ENCODE results near the gene C17orf114.
A peak's percentile ranks its signal among the peaks of the same experiment; 100 is the strongest.

C17orf114 gene

GRCh38 chr17:4802228-4802627 is at the start of gene C17orf114:
C17orf114 (minus strand) TSS chr17:4802328.
- in situ Hi-C loops (cut with HindIII; ENCODE audit: low pct_unique_long_range_greater_than_20kb, low sequenced_read_pairs) = no loop called here
- no peak for DNase-seq (ENCODE audit: low read depth)

- in situ Hi-C loops (cut with HindIII; ENCODE audit: low pct_unique_long_range_greater_than_20kb, low sequenced_read_pairs) = no loop called here
- no peak for DNase-seq (ENCODE audit: low read depth)
Measured at GRCh38 chr17:4851084-4851483, 49.0 kb upstream of the C17orf114 start.

- in situ Hi-C loops (cut with HindIII; ENCODE audit: low pct_unique_long_range_greater_than_20kb, low sequenced_read_pairs) = no loop called here
- no peak for DNase-seq (ENCODE audit: low read depth)
Measured at GRCh38 chr17:4850246-4850645, 48.1 kb upstream of the C17orf114 start.

- DNase-seq (ENCODE audit: low read depth) = peak; percentile 51
- in situ Hi-C loops (cut with HindIII; ENCODE audit: low pct_unique_long_range_greater_than_20kb, low sequenced_read_pairs) = no loop called here
Measured at GRCh38 chr17:4849011-4849536, 46.9 kb upstream of the C17orf114 start.

- in situ Hi-C loops (cut with HindIII; ENCODE audit: low pct_unique_long_range_greater_than_20kb, low sequenced_read_pairs) = no loop called here
- DNase-seq (ENCODE audit: low read depth) = no peak
Measured at GRCh38 chr17:4846635-4847390, 44.7 kb upstream of the C17orf114 start.

GRCh38 chr17:4845118-4845517 is 43.0 kb upstream of the C17orf114 start:
- in situ Hi-C loops (cut with HindIII; ENCODE audit: low pct_unique_long_range_greater_than_20kb, low sequenced_read_pairs) = no loop called here
- no peak for DNase-seq (ENCODE audit: low read depth)

GRCh38 chr17:4843321-4844000 is 41.3 kb upstream of the C17orf114 start:
- in situ Hi-C loops (cut with HindIII; ENCODE audit: low pct_unique_long_range_greater_than_20kb, low sequenced_read_pairs) = no loop called here

GRCh38 chr17:4842376-4842775 is 40.2 kb upstream of the C17orf114 start:
- in situ Hi-C loops (cut with HindIII; ENCODE audit: low pct_unique_long_range_greater_than_20kb, low sequenced_read_pairs) = no loop called here
- DNase-seq (ENCODE audit: low read depth) = no peak

More at GRCh38 chr17:4843321-4844000, 41.3 kb upstream of the C17orf114 start:
- no peak for DNase-seq (ENCODE audit: low read depth)

GRCh38 chr17:4840893-4841242 is 38.7 kb upstream of the C17orf114 start:
- in situ Hi-C loops (cut with HindIII; ENCODE audit: low pct_unique_long_range_greater_than_20kb, low sequenced_read_pairs) = no loop called here
- no peak for DNase-seq (ENCODE audit: low read depth)

GRCh38 chr17:4839965-4840892 is 38.1 kb upstream of the C17orf114 start:
- in situ Hi-C loops (cut with HindIII; ENCODE audit: low pct_unique_long_range_greater_than_20kb, low sequenced_read_pairs) = no loop called here
- no peak for DNase-seq (ENCODE audit: low read depth)

- in situ Hi-C loops (cut with HindIII; ENCODE audit: low pct_unique_long_range_greater_than_20kb, low sequenced_read_pairs) = no loop called here
- DNase-seq (ENCODE audit: low read depth) = no peak
Measured at GRCh38 chr17:4839221-4839620, 37.1 kb upstream of the C17orf114 start.

- DNase-seq (ENCODE audit: low read depth) = no peak
- in situ Hi-C loops (cut with HindIII; ENCODE audit: low pct_unique_long_range_greater_than_20kb, low sequenced_read_pairs) = no loop called here
Measured at GRCh38 chr17:4838309-4838785, 36.2 kb upstream of the C17orf114 start.

- DNase-seq (ENCODE audit: low read depth) = no peak
- in situ Hi-C loops (cut with HindIII; ENCODE audit: low pct_unique_long_range_greater_than_20kb, low sequenced_read_pairs) = no loop called here
Measured at GRCh38 chr17:4837471-4838308, 35.6 kb upstream of the C17orf114 start.

GRCh38 chr17:4836221-4836620 is 34.1 kb upstream of the C17orf114 start:
- in situ Hi-C loops (cut with HindIII; ENCODE audit: low pct_unique_long_range_greater_than_20kb, low sequenced_read_pairs) = no loop called here
- no peak for DNase-seq (ENCODE audit: low read depth)

GRCh38 chr17:4834681-4835020 is 32.5 kb upstream of the C17orf114 start:
- DNase-seq (ENCODE audit: low read depth) = no peak
- in situ Hi-C loops (cut with HindIII; ENCODE audit: low pct_unique_long_range_greater_than_20kb, low sequenced_read_pairs) = no loop called here

GRCh38 chr17:4833941-4834680 is 32.0 kb upstream of the C17orf114 start:
- DNase-seq (ENCODE audit: low read depth) = peak; percentile 19
- in situ Hi-C loops (cut with HindIII; ENCODE audit: low pct_unique_long_range_greater_than_20kb, low sequenced_read_pairs) = no loop called here
